ENCODE data around the gene CSNK1G3. TPM values are rescaled to one million over a fixed set of nuclear protein-coding genes. Genes with fewer than 3 reads are reported as not detected.

CSNK1G3 gene
- total and polyA plus RNA-seq, 2 of the 4 experiments (the other 2 are of a cell fraction): 16.4 to 26.2 TPM

- CTCF ChIA-PET: interaction anchor here (1.1 to 1.7 kb wide), 2 partner anchors 8 to 13 kb away, joined by 4 to 7 read pairs; no protein-coding TSS in a partner anchor
- H3K27ac ChIP-seq (ENCODE audit: insufficient read depth, low read length): no peak overlapping the region
- H2AK9ac ChIP-seq (replicated peaks; ENCODE audit: low read depth, low read length, poor library complexity): no peak overlapping the region
- BruUV-seq (replicated peaks): no TSS peak
- dilution Hi-C loops (cut with HindIII; ENCODE audit: low sequenced_read_pairs, unreplicated experiment) (no loop called here), in situ Hi-C loops (cut with MboI; ENCODE audit: low sequenced_read_pairs) (no loop called here), intact Hi-C loops (cut with micrococcal nuclease) (no loop called here)
- H3K4me2 ChIP-seq (ENCODE audit: low read depth, low read length): no peak overlapping the region
- H4K8ac ChIP-seq (ENCODE audit: low read depth in 2 of 2, low read length in 2 of 2): no peak overlapping the region
- no peaks in the 10 kb centered on the region for H3K9me3 ChIP-seq (ENCODE audit: control insufficient read depth, insufficient read depth, low read length)
- DNase-seq: no peak
- no peak overlapping the region for H4K5ac ChIP-seq (ENCODE audit: low read depth, low read length)
- H2BK120ac ChIP-seq (ENCODE audit: low read depth, low read length): no peak overlapping the region
- H3K79me1 ChIP-seq (ENCODE audit: low read depth in 1 of 2, low read length in 2 of 2): no peaks in the 10 kb centered on the region
- H3K56ac ChIP-seq (ENCODE audit: extremely low read depth, insufficient read depth, low read length): no peak overlapping the region
- H3K4ac ChIP-seq (ENCODE audit: low read depth, low read length): no peak overlapping the region
- no peak overlapping the region for H2BK15ac ChIP-seq (ENCODE audit: low read depth, low read length)
- H3K9ac ChIP-seq (ENCODE audit: low read depth, low read length): no peak overlapping the region
- peaks cover 3% of the 10 kb centered on the region; the same call in 1 of the 2 replicates for H3K27me3 ChIP-seq (ENCODE audit: control insufficient read depth, insufficient read depth, low read length)
- POLR2A ChIA-PET (ENCODE audit: unreplicated experiment): no interaction called here
- H2BK5ac ChIP-seq (ENCODE audit: low read depth, low read length, poor library complexity, severe bottlenecking): no peak overlapping the region
- no peaks in the 10 kb centered on the region for H3K9me1 ChIP-seq (ENCODE audit: insufficient read depth, low read length)
- peaks cover 2% of the 10 kb centered on the region; the same call in 1 of the 2 replicates for H3K4me1 ChIP-seq (ENCODE audit: control insufficient read depth, insufficient read depth, low read length)
- no peak overlapping the region; the same call in 1 of the 2 replicates for H3K23ac ChIP-seq (ENCODE audit: low read depth, low read length)
- TF ChIP-seq NFE2L2 (IDR thresholded peaks at IDR 0.05; ENCODE audit: low read depth, low read length) (no peak), RFX5 (IDR thresholded peaks at IDR 0.05; ENCODE audit: low read depth, low read length) (no peak), RAD21 (IDR thresholded peaks at IDR 0.05; ENCODE audit: low read length) (no peak), CHD1 (IDR thresholded peaks at IDR 0.05; ENCODE audit: low read depth, low read length) (no peak), MAZ (IDR thresholded peaks at IDR 0.05; ENCODE audit: borderline replicate concordance, low read depth, low read length) (no peak), POLR2A (IDR thresholded peaks at IDR 0.05; ENCODE audit: low read depth, low read length) (no peak), SMC3 (IDR thresholded peaks at IDR 0.05; ENCODE audit: low read depth, low read length) (no peak), CEBPB (IDR thresholded peaks at IDR 0.05; ENCODE audit: low read depth, low read length) (no peak), RCOR1 (IDR thresholded peaks at IDR 0.05; ENCODE audit: insufficient replicate concordance, low read length) (no peak)
- TF ChIP-seq, protein P1, sequence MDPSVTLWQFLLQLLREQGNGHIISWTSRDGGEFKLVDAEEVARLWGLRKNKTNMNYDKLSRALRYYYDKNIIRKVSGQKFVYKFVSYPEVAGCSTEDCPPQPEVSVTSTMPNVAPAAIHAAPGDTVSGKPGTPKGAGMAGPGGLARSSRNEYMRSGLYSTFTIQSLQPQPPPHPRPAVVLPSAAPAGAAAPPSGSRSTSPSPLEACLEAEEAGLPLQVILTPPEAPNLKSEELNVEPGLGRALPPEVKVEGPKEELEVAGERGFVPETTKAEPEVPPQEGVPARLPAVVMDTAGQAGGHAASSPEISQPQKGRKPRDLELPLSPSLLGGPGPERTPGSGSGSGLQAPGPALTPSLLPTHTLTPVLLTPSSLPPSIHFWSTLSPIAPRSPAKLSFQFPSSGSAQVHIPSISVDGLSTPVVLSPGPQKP (IDR thresholded peaks at IDR 0.05; ENCODE audit: borderline replicate concordance, low read depth, low read length): no peak
- TF ChIP-seq, protein P2, sequence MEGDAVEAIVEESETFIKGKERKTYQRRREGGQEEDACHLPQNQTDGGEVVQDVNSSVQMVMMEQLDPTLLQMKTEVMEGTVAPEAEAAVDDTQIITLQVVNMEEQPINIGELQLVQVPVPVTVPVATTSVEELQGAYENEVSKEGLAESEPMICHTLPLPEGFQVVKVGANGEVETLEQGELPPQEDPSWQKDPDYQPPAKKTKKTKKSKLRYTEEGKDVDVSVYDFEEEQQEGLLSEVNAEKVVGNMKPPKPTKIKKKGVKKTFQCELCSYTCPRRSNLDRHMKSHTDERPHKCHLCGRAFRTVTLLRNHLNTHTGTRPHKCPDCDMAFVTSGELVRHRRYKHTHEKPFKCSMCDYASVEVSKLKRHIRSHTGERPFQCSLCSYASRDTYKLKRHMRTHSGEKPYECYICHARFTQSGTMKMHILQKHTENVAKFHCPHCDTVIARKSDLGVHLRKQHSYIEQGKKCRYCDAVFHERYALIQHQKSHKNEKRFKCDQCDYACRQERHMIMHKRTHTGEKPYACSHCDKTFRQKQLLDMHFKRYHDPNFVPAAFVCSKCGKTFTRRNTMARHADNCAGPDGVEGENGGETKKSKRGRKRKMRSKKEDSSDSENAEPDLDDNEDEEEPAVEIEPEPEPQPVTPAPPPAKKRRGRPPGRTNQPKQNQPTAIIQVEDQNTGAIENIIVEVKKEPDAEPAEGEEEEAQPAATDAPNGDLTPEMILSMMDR (conservative IDR thresholded peaks at IDR 0.05; ENCODE audit: low read depth, low read length): no peak
- no peak overlapping the region for H2BK20ac ChIP-seq (ENCODE audit: low read depth, low read length)
- no peak overlapping the region for H3K4me3 ChIP-seq (ENCODE audit: insufficient read depth, low read depth, low read length)
- no peak overlapping the region for H2AFZ ChIP-seq (replicated peaks; ENCODE audit: low read length, poor library complexity)
- no peaks in the 10 kb centered on the region for H4K20me1 ChIP-seq (ENCODE audit: insufficient read depth, low read length)
- H4K91ac ChIP-seq (ENCODE audit: insufficient read depth, low read depth, low read length): no peak overlapping the region
- no peak overlapping the region for H2AK5ac ChIP-seq (ENCODE audit: low read depth, low read length)
- no peaks in the 10 kb centered on the region for H3K36me3 ChIP-seq (ENCODE audit: control insufficient read depth, insufficient read depth, low read length)
- H3K18ac ChIP-seq (ENCODE audit: low read depth, low read length): no peak overlapping the region
- no peak overlapping the region for H3K14ac ChIP-seq (replicated peaks; ENCODE audit: low read depth, low read length)
- no CpG with 5 or more reads among the region's 2 CpGs for WGBS, 2 experiments (ENCODE audit: extremely low coverage in 2 of 2, insufficient read length in 1 of 2)
- ATAC-seq (ENCODE audit: low read depth): no peak
These were observed 6.3 kb upstream of the CSNK1G3 start for GRCh38 chr5:123505633-123506032.

Measured in IMR-90 (cell line).